ENCODE data around the gene GOLGA6L7.

GRCh38 chr15:28876845-28877185 lies 28.4 kb upstream of the GOLGA6L7 start:
- TF ChIP-seq CTCF (conservative IDR thresholded peaks at IDR 0.05) (no peak), EZH2 (IDR thresholded peaks at IDR 0.05; ENCODE audit: low read depth) (no peak)

Data from PC-9 (cell line).